ENCODE data around the gene NRSN1.

Gene NRSN1

GRCh38 chr6:24110417-24110816 is 15.6 kb upstream of the NRSN1 start:
- TF ChIP-seq CTCF (IDR thresholded peaks at IDR 0.05; ENCODE audit: low read depth, low read length) = no peak

GRCh38 chr6:24113891-24114290 is 12.1 kb upstream of the NRSN1 start:
- H3K4me3 ChIP-seq (ENCODE audit: low read depth, low read length) = no peak overlapping the region
- no peak for TF ChIP-seq CTCF (IDR thresholded peaks at IDR 0.05; ENCODE audit: low read depth, low read length)

More at GRCh38 chr6:24110417-24110816, 15.6 kb upstream of the NRSN1 start:
- no peak overlapping the region for H3K4me3 ChIP-seq (ENCODE audit: low read depth, low read length)

- H3K4me3 ChIP-seq (ENCODE audit: low read depth, low read length) = no peak overlapping the region
- TF ChIP-seq CTCF (IDR thresholded peaks at IDR 0.05; ENCODE audit: low read depth, low read length) = no peak
Measured at GRCh38 chr6:24117021-24117420, 9.0 kb upstream of the NRSN1 start.

GRCh38 chr6:24122139-24122538 is 3.9 kb upstream of the NRSN1 start:
- TF ChIP-seq CTCF (IDR thresholded peaks at IDR 0.05; ENCODE audit: low read depth, low read length) = no peak
- no peak overlapping the region for H3K4me3 ChIP-seq (ENCODE audit: low read depth, low read length)

GRCh38 chr6:24126586-24127192 is 674 bp downstream of the NRSN1 start:
- TF ChIP-seq CTCF (IDR thresholded peaks at IDR 0.05; ENCODE audit: low read depth, low read length) = no peak
- no peak overlapping the region for H3K4me3 ChIP-seq (ENCODE audit: low read depth, low read length)

- TF ChIP-seq CTCF (IDR thresholded peaks at IDR 0.05; ENCODE audit: low read depth, low read length) = no peak
Measured at GRCh38 chr6:24127316-24127715, 1.3 kb downstream of the NRSN1 start.

GRCh38 chr6:24131751-24132150 is 5.7 kb downstream of the NRSN1 start:
- no peak for TF ChIP-seq CTCF (IDR thresholded peaks at IDR 0.05; ENCODE audit: low read depth, low read length)
- no peak overlapping the region for H3K4me3 ChIP-seq (ENCODE audit: low read depth, low read length)

More at GRCh38 chr6:24127316-24127715, 1.3 kb downstream of the NRSN1 start:
- no peak overlapping the region for H3K4me3 ChIP-seq (ENCODE audit: low read depth, low read length)
